T47D (cell line): ENCODE results near the gene PARK7.

Source experiments
- DNase-seq, 2 experiments: peaks; one replicate each; pipeline versions ENCODE4 v3.0.0 to v3.0.0-alpha.2; 2011 to 2012; ENCODE audit warnings: low read depth in 1 of 2, low spot score in 1 of 2
- JUND ChIP-seq: IDR thresholded peaks from 2 replicates; pipeline ENCODE4 v1.6.1; 2012; ENCODE audit warnings: low read depth
- in situ Hi-C: cut with HindIII; loops from 2 replicates; pipeline ENCODE4 v1.10.0; 2016; ENCODE audit warnings: low sequenced_read_pairs, low pct_unique_long_range_greater_than_20kb

Gene PARK7

DNA sequence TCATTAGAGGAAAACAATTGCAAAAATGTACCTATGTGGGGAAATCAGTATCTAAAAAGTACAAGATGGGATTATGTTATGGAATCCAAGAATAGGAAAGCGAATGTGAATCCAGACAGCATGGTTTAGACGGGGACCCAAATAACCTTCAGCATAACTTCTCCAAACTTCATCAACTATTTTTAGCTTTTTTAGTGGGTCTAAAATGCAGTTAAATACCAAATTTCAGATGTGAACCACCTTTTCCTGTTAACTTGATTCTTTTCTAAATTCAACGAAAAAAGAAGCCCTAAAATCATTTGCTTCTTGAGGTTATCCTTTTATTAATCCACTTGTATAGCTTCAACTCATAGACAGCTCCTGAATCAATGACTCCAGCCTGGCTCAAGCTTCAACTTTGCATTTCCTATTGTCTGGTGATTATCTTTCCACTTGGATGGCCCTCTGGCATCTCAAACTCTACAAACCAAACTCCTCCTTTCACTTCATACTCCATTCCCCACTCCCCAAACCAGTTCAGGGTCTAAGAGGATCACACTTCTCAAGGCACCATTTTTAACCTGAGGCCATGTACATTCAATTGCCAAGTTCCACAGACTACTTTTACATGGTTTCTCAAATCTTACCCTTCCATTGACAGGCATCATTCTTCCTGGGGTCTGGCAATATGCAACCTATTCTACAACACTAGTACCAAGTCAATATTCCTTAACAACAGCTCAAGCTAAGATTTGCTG lies 57.1 kb downstream of the PARK7 start:
- in situ Hi-C loops = no loop called here
- no peak for TF ChIP-seq JUND
- DNase-seq = peak in 1 of 2 experiments; percentile 71

DNA sequence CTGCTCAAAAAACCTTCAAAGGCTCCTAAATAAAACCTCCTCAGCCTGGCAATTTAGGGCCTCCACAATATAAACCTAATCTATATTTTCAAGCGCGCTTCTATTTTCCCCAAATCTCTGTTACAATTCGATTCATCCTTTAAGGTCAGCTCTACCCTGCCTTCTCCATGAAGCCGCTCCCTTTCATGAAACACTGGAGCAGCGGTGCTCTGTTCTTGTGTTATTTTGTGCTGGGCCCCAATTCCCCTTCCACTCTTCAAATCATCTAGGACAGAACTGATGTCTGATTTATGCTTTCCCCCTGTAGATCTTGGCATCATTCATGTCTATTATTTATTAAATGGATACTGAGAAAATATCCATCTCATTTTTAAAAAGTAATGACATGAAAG lies 57.7 kb downstream of the PARK7 start:
- TF ChIP-seq JUND = no peak
- DNase-seq = no peak
- in situ Hi-C loops = no loop called here

GRCh38 chr1:8020032-8020431 lies 58.5 kb downstream of the PARK7 start:
- in situ Hi-C loops = no loop called here
- TF ChIP-seq JUND = peak; percentile 75
- DNase-seq = peak; percentile 21 to 76

- DNase-seq = no peak
- no peak for TF ChIP-seq JUND
- in situ Hi-C loops = no loop called here
Observed at GRCh38 chr1:8021676-8022266, 60.3 kb downstream of the PARK7 start.

GRCh38 chr1:8022395-8023286 lies 61.1 kb downstream of the PARK7 start:
- TF ChIP-seq JUND = no peak
- no peak for DNase-seq
- in situ Hi-C loops = no loop called here

DNA sequence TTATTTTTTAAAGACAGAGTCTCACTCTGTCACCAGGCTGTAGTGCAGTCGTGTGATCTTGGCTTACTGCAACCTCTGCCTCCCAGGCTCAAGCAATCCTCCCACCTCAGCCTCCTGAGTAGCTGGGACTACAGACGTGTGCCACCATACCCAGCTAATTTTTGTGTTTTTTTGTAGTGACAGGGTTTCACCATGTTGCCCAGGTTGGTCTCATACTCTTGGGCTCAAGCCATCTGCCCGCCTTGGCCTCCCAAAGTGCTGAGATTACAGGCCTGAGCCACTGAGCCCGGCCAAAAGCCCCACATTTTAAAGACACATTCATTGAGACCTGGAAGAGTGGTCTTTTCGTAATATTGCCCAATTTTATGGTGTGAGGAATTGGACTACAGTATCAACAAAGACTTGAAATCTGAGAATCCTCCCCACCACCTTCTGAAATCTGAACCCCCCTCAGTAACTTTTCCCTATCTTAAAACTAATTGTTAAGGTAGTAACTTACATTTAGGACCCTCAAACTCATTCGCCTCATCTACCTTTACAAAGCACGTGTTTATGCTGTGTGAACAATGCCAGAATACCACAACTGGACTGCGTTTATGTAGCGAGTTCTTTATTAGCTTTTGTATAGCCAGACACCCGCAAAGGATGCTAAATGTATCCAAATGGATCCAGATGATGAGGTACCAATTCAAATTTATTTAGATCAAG lies 61.9 kb downstream of the PARK7 start:
- no peak for DNase-seq
- in situ Hi-C loops = no loop called here
- no peak for TF ChIP-seq JUND

- DNase-seq = no peak
- TF ChIP-seq JUND = no peak
- in situ Hi-C loops = no loop called here
Observed at GRCh38 chr1:8023995-8024313, 62.4 kb downstream of the PARK7 start.

DNA sequence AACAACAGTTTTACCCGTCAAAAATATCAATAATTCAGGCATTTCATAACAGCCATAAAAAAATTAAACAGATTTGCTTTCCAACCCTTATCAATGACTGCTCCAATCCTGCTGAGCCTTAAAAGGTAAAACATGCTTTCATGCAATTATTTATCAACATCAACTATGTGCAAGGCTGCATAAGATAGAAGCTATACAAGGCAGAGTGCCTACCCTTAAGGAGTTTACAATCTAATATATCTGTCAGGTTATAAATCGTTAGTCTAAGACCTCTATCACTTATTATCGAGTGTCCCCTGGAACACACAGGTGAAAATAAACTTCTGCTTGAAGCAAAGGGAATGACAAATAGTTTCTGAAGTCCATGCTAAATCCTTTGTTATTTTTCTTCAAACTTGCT lies 62.8 kb downstream of the PARK7 start:
- in situ Hi-C loops = no loop called here
- DNase-seq = no peak
- TF ChIP-seq JUND = no peak

DNA sequence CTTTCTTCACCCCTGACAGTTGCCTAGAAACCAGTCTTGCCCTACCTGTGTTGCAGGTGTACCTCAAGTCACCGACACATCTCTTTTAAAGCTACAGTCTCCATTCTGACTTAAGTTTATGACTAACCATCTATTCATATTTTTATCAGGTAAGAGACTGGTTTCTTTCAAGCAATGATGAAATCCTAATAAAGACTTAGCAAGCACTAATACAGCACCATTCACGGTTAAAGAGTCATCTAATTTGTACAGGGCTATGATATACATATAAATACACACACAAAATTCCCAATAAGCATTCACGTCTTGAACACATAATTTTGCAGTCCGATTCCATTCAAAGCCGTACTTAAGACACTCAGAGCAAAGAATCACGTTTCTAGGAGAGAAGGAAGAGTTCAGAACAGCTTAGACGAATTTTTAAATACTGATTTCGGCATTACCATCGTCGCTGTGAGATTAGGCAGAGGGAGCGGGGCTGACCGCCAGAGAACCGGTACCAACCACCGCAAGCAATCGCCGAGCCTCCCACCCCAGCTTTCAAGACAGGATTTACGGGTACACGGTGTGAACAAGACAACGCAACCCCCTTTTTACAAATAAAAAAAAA lies 63.7 kb downstream of the PARK7 start:
- peak in 1 of 2 experiments; percentile 72 for DNase-seq
- TF ChIP-seq JUND = no peak
- in situ Hi-C loops = no loop called here

DNA sequence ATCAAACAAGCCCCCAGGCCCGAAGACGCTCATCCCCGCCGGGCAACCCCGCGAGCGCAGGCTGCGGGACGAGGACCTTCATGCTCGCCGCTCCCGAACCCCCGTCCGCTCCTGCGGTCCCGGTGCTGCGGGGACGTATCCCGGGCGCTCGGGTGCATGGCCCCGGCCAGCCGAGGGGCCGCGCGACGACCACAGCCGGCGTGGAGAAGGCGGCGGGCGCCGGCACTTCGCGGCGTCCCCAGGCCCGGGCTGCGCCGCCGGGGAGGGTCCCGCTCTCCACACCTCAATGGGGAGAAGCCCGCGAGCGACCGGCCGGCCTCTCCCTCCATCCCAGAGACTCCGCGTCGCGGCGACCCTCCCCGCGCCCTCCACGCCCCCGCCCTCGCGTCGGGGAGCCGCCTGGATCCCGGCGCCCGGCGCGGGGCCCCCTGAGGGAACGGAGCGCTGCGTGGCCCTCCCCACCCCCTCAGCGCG lies 64.2 kb downstream of the PARK7 start:
- no peak for DNase-seq
- TF ChIP-seq JUND = no peak
- in situ Hi-C loops = no loop called here

- in situ Hi-C loops = no loop called here
- no peak for TF ChIP-seq JUND
- DNase-seq = peak; percentile 69 to 93
Observed at GRCh38 chr1:8026153-8026975, 64.9 kb downstream of the PARK7 start, which contains the start of gene ERRFI1. ERRFI1 (minus strand) TSS chr1:8026309; CDS start chr1:8015619, 10,690 bp downstream.
